Transverse colon (tissue), 4 donors: ENCODE measurements around the gene VMP1. TPM values are rescaled to one million over a fixed set of nuclear protein-coding genes. Genes with fewer than 3 reads are reported as not detected.

Experiments
- DNase-seq: peaks from one replicate; pipeline ENCODE4 v3.0.0-alpha.2; 2019
- H3K27ac ChIP-seq, 4 donors: fragments of 200-600 bp; sonication (generic); 2 replicates each; pipeline ENCODE4 v1.5.1; 2016 to 2018; ENCODE audit warnings: inconsistent platforms in 4 of 4
- H3K27me3 ChIP-seq: fragments of 200-600 bp; sonication (generic); 2 replicates; pipeline ENCODE4 v1.5.1; 2017; ENCODE audit warnings: inconsistent platforms
- H3K36me3 ChIP-seq, 4 donors: fragments of 200-600 bp; sonication (generic); 2 replicates each; pipeline ENCODE4 v1.5.1; 2017 to 2019; ENCODE audit warnings: inconsistent platforms in 4 of 4
- H3K4me1 ChIP-seq, 4 donors: fragments of 200-600 bp; sonication (generic); 2 replicates each; pipeline ENCODE4 v1.5.1; 2017 to 2020; ENCODE audit warnings: inconsistent platforms in 4 of 4
- H3K4me3 ChIP-seq, 4 donors: fragments of 200-600 bp; sonication (generic); 1 replicate in 1 of 4; 2 replicates in 3 of 4; pipeline versions ENCODE4 v1.5.1 to v1.6.1; 2017 to 2019; ENCODE audit warnings: inconsistent platforms in 4 of 4
- H3K9me3 ChIP-seq, 2 donors: fragments of 200-600 bp; sonication (generic); 2 replicates each; pipeline ENCODE4 v1.5.1; 2017 to 2019; ENCODE audit warnings: inconsistent platforms in 2 of 2
- EP300 ChIP-seq: sonication (generic); formaldehyde crosslinking; IDR thresholded peaks from one replicate; pipeline ENCODE4 v1.6.1; 2017; ENCODE audit warnings: antibody characterized with exemption, low read depth
- POLR2A ChIP-seq: fragments of 450-650 bp; IDR thresholded peaks from one replicate; pipeline ENCODE4 v1.6.1; 2016; ENCODE audit warnings: antibody characterized with exemption, mild to moderate bottlenecking, moderate library complexity
- POLR2AphosphoS5 ChIP-seq, 3 donors: sonication (generic); formaldehyde crosslinking; IDR thresholded peaks; one replicate each; pipeline ENCODE4 v1.6.1; 2016; ENCODE audit warnings: antibody characterized with exemption in 3 of 3
- WGBS, 2 donors: methylation state at CpG; one replicate each; pipeline ENCODE4 v1.1.5; 2018; ENCODE audit warnings: low coverage in 1 of 2; 5-methylcytosine and 5-hydroxymethylcytosine counted together
- in situ Hi-C, 4 donors: fragments of 200-750 bp; cut with MboI; loops; one replicate each; pipeline versions ENCODE4 v1.15.0 to v1.15.1; 2017; ENCODE audit warnings: low sequenced_read_pairs in 3 of 4, low pct_ligation_motif_present in 1 of 4, low pct_unique_long_range_greater_than_20kb in 1 of 4
- intact Hi-C: fragments of 100-400 bp; cut with DNase I; formaldehyde crosslinking; loops from one replicate; pipeline ENCODE4 v1.15.1; 2023; ENCODE audit warnings: low total_unique reads
- total RNA-seq, 4 donors: library from RNA; depleted of rRNA; stranded (reverse); fragments of >200 nt; gene quantifications; one replicate each; pipeline ENCODE4 v1.1.0, GENCODE V29; 2016
- TF ChIP-seq, protein P1 (sequence below), 5 experiments: fragments of 200-600 bp in 3 of 5; fragments of 450-650 bp in 2 of 5; sonication (generic) in 3 of 5; IDR thresholded peaks; 1 replicate in 2 of 5; 2 replicates in 3 of 5; pipeline ENCODE4 v1.5.1; 2016 to 2017; ENCODE audit warnings: antibody characterized with exemption in 5 of 5, inconsistent platforms in 3 of 5, mild to moderate bottlenecking in 2 of 5, moderate library complexity in 1 of 5

Gene VMP1
- total RNA-seq, 4 donors from 2014 or later, result 136 to 547 (median 339) TPM

DNA sequence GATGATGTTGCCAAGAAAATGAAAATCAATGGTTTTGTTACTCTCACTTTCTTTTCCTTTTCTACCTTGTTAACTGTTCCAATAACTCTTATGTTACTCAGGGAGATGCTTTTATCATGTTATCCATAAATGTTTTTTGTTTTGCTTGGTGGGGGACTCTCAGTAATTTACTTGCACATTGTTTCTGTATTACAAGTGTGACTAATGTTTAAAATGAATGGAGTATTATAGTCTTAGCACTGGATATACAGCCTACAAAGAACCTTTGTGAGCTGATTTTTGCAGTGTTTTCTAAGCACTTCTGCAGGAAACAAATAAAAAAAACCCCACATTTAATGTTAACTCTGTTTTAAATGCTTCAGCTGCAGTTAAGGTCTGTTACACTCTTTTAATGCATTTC is 12.1 kb downstream of the VMP1 start:
- H3K27me3 ChIP-seq, result no peaks in the 10 kb centered on the region
- no peak overlapping the region for H3K4me3 ChIP-seq
- TF ChIP-seq, protein P1, sequence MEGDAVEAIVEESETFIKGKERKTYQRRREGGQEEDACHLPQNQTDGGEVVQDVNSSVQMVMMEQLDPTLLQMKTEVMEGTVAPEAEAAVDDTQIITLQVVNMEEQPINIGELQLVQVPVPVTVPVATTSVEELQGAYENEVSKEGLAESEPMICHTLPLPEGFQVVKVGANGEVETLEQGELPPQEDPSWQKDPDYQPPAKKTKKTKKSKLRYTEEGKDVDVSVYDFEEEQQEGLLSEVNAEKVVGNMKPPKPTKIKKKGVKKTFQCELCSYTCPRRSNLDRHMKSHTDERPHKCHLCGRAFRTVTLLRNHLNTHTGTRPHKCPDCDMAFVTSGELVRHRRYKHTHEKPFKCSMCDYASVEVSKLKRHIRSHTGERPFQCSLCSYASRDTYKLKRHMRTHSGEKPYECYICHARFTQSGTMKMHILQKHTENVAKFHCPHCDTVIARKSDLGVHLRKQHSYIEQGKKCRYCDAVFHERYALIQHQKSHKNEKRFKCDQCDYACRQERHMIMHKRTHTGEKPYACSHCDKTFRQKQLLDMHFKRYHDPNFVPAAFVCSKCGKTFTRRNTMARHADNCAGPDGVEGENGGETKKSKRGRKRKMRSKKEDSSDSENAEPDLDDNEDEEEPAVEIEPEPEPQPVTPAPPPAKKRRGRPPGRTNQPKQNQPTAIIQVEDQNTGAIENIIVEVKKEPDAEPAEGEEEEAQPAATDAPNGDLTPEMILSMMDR (IDR thresholded peaks at IDR 0.05), result no peak
- no peak for DNase-seq
- intact Hi-C loops (no loop called here), in situ Hi-C loops (no loop called here)
- H3K36me3 ChIP-seq, result no peaks in the 10 kb centered on the region
- no peak overlapping the region for H3K27ac ChIP-seq
- peaks cover 0 to 43% (median 17%) of the 10 kb centered on the region in 4 donors for H3K4me1 ChIP-seq
- no peaks in the 10 kb centered on the region for H3K9me3 ChIP-seq

DNA sequence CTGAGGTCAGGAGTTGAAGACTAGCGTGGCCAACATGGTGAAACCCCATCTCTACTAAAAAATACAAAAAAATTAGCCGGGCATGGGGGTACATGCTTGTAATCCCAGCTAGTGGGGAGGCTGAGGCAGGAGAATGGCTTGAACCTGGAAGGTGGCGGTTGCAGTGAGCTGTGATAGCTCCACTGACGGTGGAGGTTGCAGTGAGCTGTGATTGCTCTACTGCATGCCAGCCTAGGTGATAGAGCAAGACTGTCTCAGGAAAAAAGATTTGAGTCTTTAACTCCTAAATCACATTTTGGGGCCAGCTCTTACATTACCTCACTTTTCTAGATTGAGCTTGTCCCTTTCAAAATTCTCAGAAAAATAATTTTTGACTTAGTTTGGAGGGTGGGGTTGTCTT is 15.2 kb downstream of the VMP1 start:
- Histone ChIP-seq H3K4me1 (peaks cover 0 to 59% (median 29%) of the 10 kb centered on the region in 4 donors), H3K36me3 (no peaks in the 10 kb centered on the region), H3K4me3 (no peak overlapping the region), H3K27ac (peak overlapping the region; percentile 65 to 76 (median 70)), H3K27me3 (no peaks in the 10 kb centered on the region), H3K9me3 (no peaks in the 10 kb centered on the region)
- TF ChIP-seq POLR2A, result no peak
- TF ChIP-seq EP300, result no peak
- TF ChIP-seq POLR2AphosphoS5 (IDR thresholded peaks at IDR 0.05), result no peak
- TF ChIP-seq, protein P1 (IDR thresholded peaks at IDR 0.05), result no peak
- 89 to 100% methylated on average over 2 to 4 of the region's 4 CpGs for WGBS, 2 donors
- in situ Hi-C loops (no loop called here), intact Hi-C loops (no loop called here)
- no peak for DNase-seq

DNA sequence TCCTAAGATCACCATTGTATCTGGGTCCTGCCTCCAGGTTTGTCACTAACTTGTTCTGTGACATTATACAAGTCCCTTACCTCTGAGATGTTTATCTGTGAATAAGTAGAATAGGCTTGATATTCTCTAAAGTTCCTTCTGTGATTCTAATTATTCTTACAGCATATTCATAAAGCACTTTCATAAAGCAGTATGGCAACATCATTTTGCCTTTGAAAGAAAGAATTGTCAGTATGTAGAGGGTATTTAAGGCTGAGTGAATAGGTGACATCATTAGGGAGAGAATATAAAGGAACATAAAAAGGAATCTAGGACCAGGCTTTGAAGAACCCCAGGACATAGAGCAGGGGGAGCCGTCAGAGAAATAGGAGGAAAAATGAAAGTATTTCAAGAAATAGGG is 15.6 kb downstream of the VMP1 start:
- Histone ChIP-seq H3K9me3 (no peaks in the 10 kb centered on the region), H3K27me3 (no peaks in the 10 kb centered on the region), H3K4me1 (peaks cover 0 to 64% (median 29%) of the 10 kb centered on the region in 4 donors), H3K4me3 (peak overlapping the region in 1 of 4 donors; percentile 16), H3K36me3 (no peaks in the 10 kb centered on the region), H3K27ac (peak overlapping the region; percentile 65 to 76 (median 70))
- DNase-seq, result no peak
- intact Hi-C loops (no loop called here), in situ Hi-C loops (no loop called here)
- WGBS, 2 donors, result 22 to 35% methylated on average over 1 of the region's 1 CpG
- no peak for TF ChIP-seq POLR2AphosphoS5 (IDR thresholded peaks at IDR 0.05)
- TF ChIP-seq, protein P1 (IDR thresholded peaks at IDR 0.05), result no peak
- no peak for TF ChIP-seq EP300
- TF ChIP-seq POLR2A, result no peak

DNA sequence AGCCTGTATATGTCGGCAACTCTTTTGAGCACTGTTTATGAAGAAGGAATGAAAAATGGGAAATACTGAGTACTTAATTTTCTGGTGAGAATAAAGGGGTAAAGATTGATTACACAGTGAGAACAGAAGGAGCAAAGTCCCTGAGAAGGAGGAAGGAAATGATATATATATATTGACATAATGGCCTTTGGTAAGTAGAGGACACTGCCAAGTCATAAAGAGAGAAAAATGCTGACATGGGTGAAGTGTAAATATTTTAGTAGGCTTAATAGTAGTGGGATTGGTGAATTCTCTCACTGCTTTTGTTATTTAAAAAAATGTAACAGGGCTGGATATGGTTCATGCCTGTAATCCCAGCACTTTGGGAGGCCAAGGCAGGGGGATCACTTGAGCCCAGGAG is 16.2 kb downstream of the VMP1 start:
- intact Hi-C loops (no loop called here), in situ Hi-C loops (no loop called here)
- 49 to 58% methylated on average over 1 of the region's 1 CpG for WGBS, 2 donors
- Histone ChIP-seq H3K4me3 (peak overlapping the region in 1 of 4 donors; percentile 16), H3K4me1 (peaks cover 0 to 69% (median 29%) of the 10 kb centered on the region in 4 donors), H3K27ac (peak overlapping the region; percentile 65 to 76 (median 70)), H3K27me3 (no peaks in the 10 kb centered on the region), H3K9me3 (no peaks in the 10 kb centered on the region), H3K36me3 (no peaks in the 10 kb centered on the region)
- TF ChIP-seq POLR2AphosphoS5 (IDR thresholded peaks at IDR 0.05), result peak in 1 of 3 donors; percentile 23
- TF ChIP-seq, protein P1 (IDR thresholded peaks at IDR 0.05), result no peak
- DNase-seq, result no peak
